Measurements from ENCODE around the gene ARHGAP19.

DNA sequence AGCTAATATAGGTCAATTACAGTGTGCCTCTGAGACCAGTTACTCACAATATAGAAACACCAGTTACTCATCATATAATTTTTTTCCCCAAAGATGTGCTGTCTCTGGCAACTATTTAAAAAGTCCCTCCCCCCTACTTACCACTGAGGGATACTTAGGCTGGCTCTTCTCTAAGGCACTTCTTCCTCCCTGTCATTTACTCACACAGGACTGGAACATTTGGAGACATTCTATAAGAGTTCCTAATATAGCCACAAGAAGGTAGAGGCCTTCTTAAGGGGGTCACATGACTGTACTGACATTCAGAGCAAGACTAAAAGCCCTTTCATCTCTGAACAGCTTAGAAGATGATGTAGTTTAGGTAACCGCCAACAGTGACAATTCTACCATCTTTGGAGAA is 62.3 kb downstream of the ARHGAP19 start:
- TF ChIP-seq, protein P1, sequence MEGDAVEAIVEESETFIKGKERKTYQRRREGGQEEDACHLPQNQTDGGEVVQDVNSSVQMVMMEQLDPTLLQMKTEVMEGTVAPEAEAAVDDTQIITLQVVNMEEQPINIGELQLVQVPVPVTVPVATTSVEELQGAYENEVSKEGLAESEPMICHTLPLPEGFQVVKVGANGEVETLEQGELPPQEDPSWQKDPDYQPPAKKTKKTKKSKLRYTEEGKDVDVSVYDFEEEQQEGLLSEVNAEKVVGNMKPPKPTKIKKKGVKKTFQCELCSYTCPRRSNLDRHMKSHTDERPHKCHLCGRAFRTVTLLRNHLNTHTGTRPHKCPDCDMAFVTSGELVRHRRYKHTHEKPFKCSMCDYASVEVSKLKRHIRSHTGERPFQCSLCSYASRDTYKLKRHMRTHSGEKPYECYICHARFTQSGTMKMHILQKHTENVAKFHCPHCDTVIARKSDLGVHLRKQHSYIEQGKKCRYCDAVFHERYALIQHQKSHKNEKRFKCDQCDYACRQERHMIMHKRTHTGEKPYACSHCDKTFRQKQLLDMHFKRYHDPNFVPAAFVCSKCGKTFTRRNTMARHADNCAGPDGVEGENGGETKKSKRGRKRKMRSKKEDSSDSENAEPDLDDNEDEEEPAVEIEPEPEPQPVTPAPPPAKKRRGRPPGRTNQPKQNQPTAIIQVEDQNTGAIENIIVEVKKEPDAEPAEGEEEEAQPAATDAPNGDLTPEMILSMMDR (IDR thresholded peaks at IDR 0.05; ENCODE audit: borderline replicate concordance, extremely low read depth, low read length, poor library complexity, severe bottlenecking): no peak
- TF ChIP-seq EZH2 (IDR thresholded peaks at IDR 0.05; ENCODE audit: borderline replicate concordance, low read depth, low read length, severe bottlenecking): no peak
